GM12864 (cell line): Measurements from ENCODE around the gene TMEM134.

ENCODE experiments used
- DNase-seq: peaks from one replicate; pipeline ENCODE4 v3.0.0-alpha.2; 2011; ENCODE audit warnings: low read depth
- H3K4me3 ChIP-seq: 2 replicates; pipeline ENCODE4 v1.5.1; 2011; ENCODE audit warnings: mild to moderate bottlenecking, low read depth, low read length, control low read depth
- CTCF ChIP-seq: IDR thresholded peaks from 2 replicates; pipeline ENCODE4 v1.5.1; 2011; ENCODE audit warnings: low read depth, mild to moderate bottlenecking, moderate library complexity, low read length, control low read depth, inconsistent platforms; ENCODE audit errors: missing control alignments

Gene TMEM134

DNA sequence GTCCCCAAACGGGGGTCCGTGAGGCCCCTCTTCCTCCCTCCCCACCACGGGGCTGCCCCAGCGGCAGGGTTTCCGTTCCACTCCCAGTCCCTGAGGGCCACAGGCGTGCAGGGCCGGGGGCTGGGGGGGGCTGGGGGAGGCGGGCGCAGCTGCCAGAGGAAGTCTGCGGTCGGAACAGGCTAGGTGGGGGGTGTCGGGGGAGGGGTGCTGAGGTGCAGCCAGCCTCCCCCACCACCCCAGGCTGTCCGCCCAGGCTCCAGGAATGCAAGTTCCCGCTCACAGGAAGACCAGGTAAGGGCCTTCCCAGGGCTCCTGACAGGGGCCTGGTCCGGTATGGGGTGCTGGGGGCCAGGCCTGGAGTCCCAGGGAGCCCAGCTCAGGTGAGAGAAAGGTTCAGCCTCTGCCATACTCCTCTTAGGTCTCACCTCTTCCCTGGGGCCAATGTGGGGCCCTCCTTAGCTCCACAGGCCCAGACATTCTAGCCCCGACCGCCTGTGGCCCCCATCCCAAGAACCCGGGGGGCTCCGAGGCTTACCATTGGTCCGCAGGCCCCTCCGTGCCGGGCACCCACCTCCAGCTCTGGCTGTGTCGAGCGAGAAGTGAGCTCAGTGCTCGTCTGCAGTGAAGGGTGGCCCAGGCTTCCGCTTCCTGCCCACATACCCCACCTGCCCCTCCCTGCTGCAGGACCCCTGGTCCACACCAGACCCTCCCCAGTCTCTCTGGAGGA, 31.8 kb downstream of the TMEM134 start, which contains the start of gene PTPRCAP:
PTPRCAP (minus strand) TSS at position 601 of the 727 bp plus-strand sequence; CDS start at position 538, 63 bp downstream.
- DNase-seq, result no peak
- TF ChIP-seq CTCF, result no peak
- peak within 1 kb of the TSS; percentile 87 for H3K4me3 ChIP-seq

GRCh38 chr11:67436459-67437081, 32.5 kb downstream of the TMEM134 start:
- peak overlapping the region; percentile 87 for H3K4me3 ChIP-seq
- TF ChIP-seq CTCF, result no peak
- DNase-seq, result peak; percentile 75

DNA sequence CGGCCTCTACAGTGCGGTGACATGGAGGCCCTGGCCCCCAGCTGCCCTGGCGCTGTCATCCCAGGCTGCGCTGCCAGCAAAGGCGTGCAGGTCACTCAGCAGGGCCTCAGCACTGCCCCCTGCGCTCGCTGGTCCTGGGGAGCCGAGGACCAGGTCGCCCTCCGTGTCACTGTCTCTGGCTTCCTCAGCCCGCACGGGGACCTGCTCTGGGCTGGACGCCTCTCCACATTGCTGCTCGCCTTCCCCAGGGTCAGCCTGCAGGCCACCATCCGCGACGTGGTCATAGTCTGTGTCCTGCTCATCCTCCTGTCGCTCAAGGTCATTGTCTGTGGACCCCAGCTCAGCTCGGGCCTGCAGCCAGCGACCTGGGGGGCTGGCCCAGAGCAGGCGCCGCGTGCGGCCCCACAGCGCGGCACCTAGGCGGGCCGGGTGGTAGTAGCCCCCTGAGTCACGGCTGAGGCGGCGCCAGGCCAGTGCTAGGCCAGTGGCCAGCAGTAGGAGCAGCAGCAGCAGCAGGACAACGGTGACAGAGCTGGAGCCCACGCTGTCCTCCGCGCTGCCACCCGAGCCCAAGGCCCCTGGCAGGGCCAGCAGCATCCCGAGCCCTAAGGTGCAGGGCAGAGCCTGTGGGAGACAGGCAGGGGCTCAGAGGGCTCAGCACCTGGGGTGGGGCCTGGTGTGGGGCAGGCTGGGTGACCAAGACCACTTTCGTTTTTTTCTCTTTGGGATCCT, 33.2 kb downstream of the TMEM134 start:
- no peak for DNase-seq
- peak overlapping the region; percentile 87 for H3K4me3 ChIP-seq
- no peak for TF ChIP-seq CTCF

DNA sequence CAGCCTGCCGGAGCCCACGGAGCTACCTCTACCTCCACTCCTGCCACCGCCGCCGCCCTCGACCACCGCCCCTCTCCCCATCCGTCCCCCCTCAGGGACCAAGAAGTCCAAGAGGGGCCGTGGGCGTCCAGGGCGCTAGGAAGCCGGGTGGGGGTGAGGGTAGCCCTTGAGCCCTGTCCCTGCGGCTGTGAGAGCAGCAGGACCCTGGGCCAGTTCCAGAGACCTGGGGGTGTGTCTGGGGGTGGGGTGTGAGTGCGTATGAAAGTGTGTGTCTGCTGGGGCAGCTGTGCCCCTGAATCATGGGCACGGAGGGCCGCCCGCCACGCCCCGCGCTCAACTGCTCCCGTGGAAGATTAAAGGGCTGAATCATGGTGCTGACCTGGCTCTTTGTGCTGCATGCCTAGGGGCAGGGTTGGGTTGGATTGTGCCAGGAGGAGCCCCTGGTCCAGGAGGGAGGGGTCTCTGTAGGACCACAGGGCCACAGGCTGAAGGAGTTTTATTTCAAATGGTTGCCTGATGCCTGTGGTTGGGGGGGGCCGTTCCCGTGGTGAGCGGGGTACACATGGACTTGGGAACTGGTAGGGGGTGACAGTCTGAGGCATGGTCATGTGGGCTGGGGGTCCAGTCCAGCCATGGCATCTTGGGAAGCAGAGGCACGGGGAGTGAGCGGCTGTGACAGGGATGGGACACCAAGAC, 33.9 kb downstream of the TMEM134 start:
- TF ChIP-seq CTCF, result no peak
- peak overlapping the region; percentile 87 for H3K4me3 ChIP-seq

DNA sequence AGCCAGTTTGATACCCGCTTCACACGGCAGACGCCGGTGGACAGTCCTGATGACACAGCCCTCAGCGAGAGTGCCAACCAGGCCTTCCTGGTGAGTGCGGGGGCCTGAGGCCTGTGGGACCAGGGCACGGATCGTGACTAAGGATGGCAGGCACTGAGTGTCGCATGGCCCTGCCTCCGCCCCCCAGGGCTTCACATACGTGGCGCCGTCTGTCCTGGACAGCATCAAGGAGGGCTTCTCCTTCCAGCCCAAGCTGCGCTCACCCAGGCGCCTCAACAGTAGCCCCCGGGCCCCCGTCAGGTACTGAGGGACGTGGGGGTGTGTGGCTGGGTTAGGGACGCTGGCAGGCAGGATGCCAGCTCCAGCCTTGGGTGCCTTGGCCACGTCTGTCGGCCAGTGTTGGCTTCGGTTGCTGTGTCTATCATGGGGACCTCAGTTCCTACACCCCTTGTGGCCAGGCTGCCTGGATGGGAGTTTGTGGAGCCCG, 34.6 kb downstream of the TMEM134 start:
- no peak for TF ChIP-seq CTCF
- peak overlapping the region; percentile 87 for H3K4me3 ChIP-seq

More for the DNA sequence above, 33.9 kb downstream of the TMEM134 start:
- no peak for DNase-seq

DNA sequence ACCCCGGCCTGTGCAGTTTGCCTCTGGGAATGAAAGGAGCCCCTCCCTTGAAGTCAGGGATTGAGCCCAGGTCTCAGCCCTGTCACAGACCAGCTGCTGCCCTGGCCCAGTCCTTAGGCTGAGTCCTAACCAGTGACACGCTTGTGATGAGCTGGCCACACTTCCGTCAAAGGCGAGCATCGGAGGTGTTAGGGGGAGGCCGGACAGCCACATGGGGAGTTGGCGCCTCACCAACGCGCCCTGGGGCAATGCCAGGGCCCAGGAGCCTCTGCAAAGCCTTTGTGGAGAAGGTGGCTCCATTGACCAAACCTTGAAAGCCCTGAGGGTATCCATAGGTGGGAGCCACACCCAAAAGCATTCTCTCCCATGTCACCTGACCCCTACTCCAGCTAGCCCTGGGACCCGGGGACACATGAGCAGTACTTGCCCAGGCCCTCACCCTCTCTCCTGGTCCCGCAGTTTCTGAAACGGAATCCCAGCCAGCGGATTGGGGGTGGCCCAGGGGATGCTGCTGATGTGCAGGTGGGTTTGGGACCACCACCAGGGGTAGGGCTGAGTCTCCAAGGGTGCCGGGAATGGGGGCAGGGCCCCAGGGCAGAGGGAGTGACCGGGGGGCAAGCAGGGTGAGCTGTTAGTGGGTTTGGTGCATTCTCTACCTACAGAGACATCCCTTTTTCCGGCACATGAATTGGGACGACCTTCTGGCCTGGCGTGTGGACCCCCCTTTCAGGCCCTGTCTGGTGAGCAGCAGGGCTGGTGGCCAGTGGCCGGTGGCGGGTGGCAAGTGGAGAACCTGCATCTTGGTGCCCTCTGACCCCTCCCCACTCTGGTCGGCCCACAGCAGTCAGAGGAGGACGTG, 35.3 kb downstream of the TMEM134 start:
- DNase-seq, result no peak
- no peak for TF ChIP-seq CTCF
- no peak overlapping the region for H3K4me3 ChIP-seq

More for the DNA sequence above, 34.6 kb downstream of the TMEM134 start:
- DNase-seq, result no peak
